Gastrocnemius medialis (tissue), 4 donors: ENCODE results near the gene PCNX2.

Experiments
- POLR2A ChIP-seq, 2 donors: fragments of 450-650 bp; IDR thresholded peaks; one replicate each; pipeline ENCODE4 v1.6.1; 2017; ENCODE audit warnings: antibody characterized with exemption in 2 of 2, mild to moderate bottlenecking in 2 of 2, moderate library complexity in 2 of 2
- TF ChIP-seq, protein P1 (sequence below), 5 experiments: fragments of 450-650 bp in 3 of 5; fragments of 200-600 bp in 2 of 5; sonication (generic) in 2 of 5; IDR thresholded peaks in 4 of 5; conservative IDR thresholded peaks in 1 of 5; 1 replicate in 4 of 5; 2 replicates in 1 of 5; pipeline ENCODE4 v1.5.1; 2016 to 2019; ENCODE audit warnings: antibody characterized with exemption in 5 of 5, mild to moderate bottlenecking in 3 of 5, moderate library complexity in 3 of 5

DNA sequence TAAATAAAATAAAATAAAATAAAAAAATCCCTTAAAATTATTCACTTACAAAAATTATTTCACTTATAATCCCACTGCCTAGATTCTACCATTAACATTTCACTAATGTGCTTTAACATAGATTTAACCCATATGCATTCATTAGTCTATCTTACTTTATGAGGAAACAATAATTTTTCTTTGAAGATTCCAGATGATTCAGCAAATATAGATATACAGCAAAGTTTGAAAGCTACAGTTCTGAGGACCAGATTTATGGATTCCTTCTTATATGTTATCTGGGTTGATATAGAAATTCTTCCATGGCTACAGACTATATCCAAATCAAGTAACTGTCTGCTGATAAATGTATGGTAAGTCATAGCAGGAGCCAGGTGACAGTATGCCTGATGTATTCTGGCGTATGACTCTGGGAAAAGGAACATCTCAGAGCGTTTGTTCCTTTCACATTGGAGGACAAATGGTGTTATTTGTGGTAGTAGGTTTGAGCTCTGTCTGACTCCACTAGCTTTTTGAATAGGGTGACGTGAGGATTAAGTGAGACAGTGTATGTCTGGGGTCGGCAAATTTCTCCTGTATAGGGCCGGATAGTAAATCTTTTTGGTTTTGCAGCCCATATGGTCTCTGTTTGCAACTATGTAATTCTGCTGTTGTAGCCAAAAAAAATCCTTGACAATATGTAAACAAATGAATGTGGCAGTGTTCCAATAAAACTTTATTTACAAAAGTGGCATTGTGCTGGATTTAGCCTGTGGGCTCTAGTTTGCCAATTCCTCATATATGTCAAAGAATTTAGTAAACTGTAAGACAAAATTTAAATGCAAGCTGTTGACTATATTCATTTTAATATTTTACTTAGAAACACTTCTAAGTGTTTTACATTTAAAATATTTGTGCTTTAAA lies 41.3 kb upstream of the PCNX2 start:
- TF ChIP-seq, protein P1, sequence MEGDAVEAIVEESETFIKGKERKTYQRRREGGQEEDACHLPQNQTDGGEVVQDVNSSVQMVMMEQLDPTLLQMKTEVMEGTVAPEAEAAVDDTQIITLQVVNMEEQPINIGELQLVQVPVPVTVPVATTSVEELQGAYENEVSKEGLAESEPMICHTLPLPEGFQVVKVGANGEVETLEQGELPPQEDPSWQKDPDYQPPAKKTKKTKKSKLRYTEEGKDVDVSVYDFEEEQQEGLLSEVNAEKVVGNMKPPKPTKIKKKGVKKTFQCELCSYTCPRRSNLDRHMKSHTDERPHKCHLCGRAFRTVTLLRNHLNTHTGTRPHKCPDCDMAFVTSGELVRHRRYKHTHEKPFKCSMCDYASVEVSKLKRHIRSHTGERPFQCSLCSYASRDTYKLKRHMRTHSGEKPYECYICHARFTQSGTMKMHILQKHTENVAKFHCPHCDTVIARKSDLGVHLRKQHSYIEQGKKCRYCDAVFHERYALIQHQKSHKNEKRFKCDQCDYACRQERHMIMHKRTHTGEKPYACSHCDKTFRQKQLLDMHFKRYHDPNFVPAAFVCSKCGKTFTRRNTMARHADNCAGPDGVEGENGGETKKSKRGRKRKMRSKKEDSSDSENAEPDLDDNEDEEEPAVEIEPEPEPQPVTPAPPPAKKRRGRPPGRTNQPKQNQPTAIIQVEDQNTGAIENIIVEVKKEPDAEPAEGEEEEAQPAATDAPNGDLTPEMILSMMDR (IDR thresholded peaks at IDR 0.05 in 4 of 5, conservative IDR thresholded peaks at IDR 0.05 in 1 of 5), result no peak
- TF ChIP-seq POLR2A (IDR thresholded peaks at IDR 0.05), result no peak
